ENCODE measurements around the gene INTS7. TPM values are rescaled to one million over a fixed set of nuclear protein-coding genes. Genes with fewer than 3 reads are reported as not detected.

Gene INTS7
- total and polyA plus RNA-seq, 9 of the 15 experiments (the other 6 are each of a cell fraction or from before 2014, with no cell fraction given), result 27.3 to 68.4 (median 40.4) TPM

- in situ Hi-C loops (cut with MboI), result loop anchor here (25.0 kb wide), 1 partner anchor 355 kb away; the partner anchor contains the start of gene NEK2
- BruUV-seq (replicated peaks), result no TSS peak
- no peak for TF ChIP-seq ETV6 (IDR thresholded peaks at IDR 0.05; ENCODE audit: borderline replicate concordance in 1 of 2, low read depth in 2 of 2, low read length in 1 of 2)
- TF ChIP-seq ETV6 (CRISPR knock-in tag; IDR thresholded peaks at IDR 0.05; ENCODE audit: borderline replicate concordance), result no peak
- no peak for TF ChIP-seq CHD7 (IDR thresholded peaks at IDR 0.05; ENCODE audit: low read depth, low read length)
- no peak for TF ChIP-seq VEZF1 (CRISPR knock-in tag; IDR thresholded peaks at IDR 0.05)
- no peak for TF ChIP-seq SMC3 (conservative IDR thresholded peaks at IDR 0.05; ENCODE audit: insufficient read depth, low read depth, low read length)
- no peak for TF ChIP-seq ZNF57 (CRISPR knock-in tag; IDR thresholded peaks at IDR 0.05)
- no peak for TF ChIP-seq ZNF217 (CRISPR knock-in tag; IDR thresholded peaks at IDR 0.05)
- TF ChIP-seq TCF3 (CRISPR knock-in tag; IDR thresholded peaks at IDR 0.05), result no peak
Measured at GRCh38 chr1:212042436-212042835, 7.1 kb upstream of the INTS7 start.

More at GRCh38 chr1:212042436-212042835, 7.1 kb upstream of the INTS7 start:
- intact Hi-C loops (cut with micrococcal nuclease), result no loop called here
- ChIA-PET POLR2A (no interaction called here), CTCF (ENCODE audit: low intra/inter-chr PET ratio) (no interaction called here)
- no peaks in the 10 kb centered on the region for H3K9me1 ChIP-seq (ENCODE audit: control insufficient read depth, insufficient read depth, low read length)
- no peak overlapping the region for H3K9ac ChIP-seq (ENCODE audit: insufficient read depth in 1 of 2, low read depth in 2 of 2, low read length in 2 of 2)
- H2AFZ ChIP-seq (ENCODE audit: low read depth, low read length), result no peak overlapping the region
- no peaks in the 10 kb centered on the region for H3K27me3 ChIP-seq (ENCODE audit: control insufficient read depth in 2 of 2, insufficient read depth in 2 of 2, low read length in 2 of 2)
- H3K4me2 ChIP-seq (ENCODE audit: insufficient read depth, low read length), result no peak overlapping the region
- H3K27ac ChIP-seq (ENCODE audit: extremely low read depth, low read depth, low read length), result no peak overlapping the region
- peaks cover 9% of the 10 kb centered on the region; the same call in 1 of the 2 replicates for H3K9me3 ChIP-seq (replicated peaks; ENCODE audit: control insufficient read depth, insufficient read depth, low read depth, low read length)
- no peak overlapping the region for H3K4me3 ChIP-seq
- H4K20me1 ChIP-seq (replicated peaks; ENCODE audit: control insufficient read depth, insufficient read depth, low read length), result no peaks in the 10 kb centered on the region; the same call in 1 of the 2 replicates
- peaks cover 0 to 10% of the 10 kb centered on the region in 2 experiments; a peak in 2 of 5 replicates for H3K4me1 ChIP-seq (replicated peaks in 1 of 2; ENCODE audit: control insufficient read depth in 2 of 2, insufficient read depth in 2 of 2, low read length in 2 of 2)
- H3K79me2 ChIP-seq (ENCODE audit: control insufficient read depth, insufficient read depth, low read length), result peaks cover 88% of the 10 kb centered on the region
- ATAC-seq (no peak), FAIRE-seq (no peak), DNase-seq (ENCODE audit: extremely low read depth in 1 of 4, low spot score in 3 of 4) (no peak)
- H3K36me3 ChIP-seq (ENCODE audit: control insufficient read depth, insufficient read depth, low read length), result peaks cover 93% of the 10 kb centered on the region

Measured in K562 (cell line).